SK-N-DZ (cell line): Measurements from ENCODE around the gene PCDHB10.

Experiments
- DNase-seq: peaks from one replicate; pipeline ENCODE4 v3.0.0-alpha.2; 2015; ENCODE audit warnings: low spot score

The PCDHB10 gene

GRCh38 chr5:141236516-141237313, 44.6 kb downstream of the PCDHB10 start:
- DNase-seq, result no peak

- no peak for DNase-seq
These were observed 49.3 kb downstream of the PCDHB10 start for GRCh38 chr5:141241496-141241895.
